Endothelial cell of umbilical vein (primary cell): ENCODE results near the gene PLEKHA6. TPM values are rescaled to one million over a fixed set of nuclear protein-coding genes. Genes with fewer than 3 reads are reported as not detected.

Experiments used
- BruUV-seq: library from RNA; stranded (reverse); fragments of 400-500 nt; replicated peaks from 2 replicates; lab custom pipeline; 2021; lab: Mats Ljungman, UMichigan
- CTCF ChIA-PET: fragments of 300-600, 350-600 bp; sonication (Branson Sonifier 250); formaldehyde crosslinking; loops from one replicate; lab custom pipeline; 2021; ENCODE audit warnings: antibody characterized with exemption, inconsistent platforms; lab: Charles Lee
- POLR2A ChIA-PET: fragments of 300-600, 350-600 bp; sonication (Branson Sonifier 250); formaldehyde crosslinking; loops from one replicate; lab custom pipeline; 2021; ENCODE audit warnings: antibody characterized with exemption, inconsistent platforms; lab: Charles Lee
- DNase-seq: peaks from one replicate; pipeline ENCODE4 v3.0.0-alpha.2; 2011; ENCODE audit warnings: low read depth, low spot score
- FAIRE-seq: peaks from 2 replicates; lab custom pipeline; 2011; peaks lifted over from hg19 to GRCh38; lab: Jason Lieb, UNC
- H2AFZ ChIP-seq: 2 replicates; pipeline ENCODE4 v1.6.0; 2012; ENCODE audit warnings: low read depth, low read length, control low read depth, inconsistent platforms
- H3K27ac ChIP-seq: 2 replicates; pipeline ENCODE4 v1.5.1; 2011; ENCODE audit warnings: low read depth, mild to moderate bottlenecking, control low read depth, low read length, moderate library complexity; ENCODE audit not compliant: insufficient read depth
- H3K27me3 ChIP-seq, 2 experiments: 2 replicates each; pipeline versions ENCODE4 v1.6.0 to v1.6.1; 2011; ENCODE audit warnings: low read length in 2 of 2, mixed read lengths in 1 of 2; ENCODE audit not compliant: control insufficient read depth in 2 of 2, insufficient read depth in 2 of 2
- H3K36me3 ChIP-seq, 2 experiments: 2 replicates in 1 of 2; 3 replicates in 1 of 2; pipeline ENCODE4 v1.5.1; 2011; ENCODE audit warnings: low read length in 2 of 2, mild to moderate bottlenecking in 1 of 2, moderate library complexity in 1 of 2; ENCODE audit not compliant: control insufficient read depth in 2 of 2, insufficient read depth in 2 of 2; ENCODE audit errors: extremely low read depth in 1 of 2
- H3K4me1 ChIP-seq: 3 replicates; pipeline ENCODE4 v1.5.1; 2011; ENCODE audit warnings: mild to moderate bottlenecking, low read length; ENCODE audit not compliant: control insufficient read depth, insufficient read depth; ENCODE audit errors: extremely low read depth
- H3K4me2 ChIP-seq: 2 replicates; pipeline ENCODE4 v1.6.1; 2011; ENCODE audit warnings: low read length, control low read depth, mixed read lengths; ENCODE audit not compliant: insufficient read depth
- H3K4me3 ChIP-seq, 3 experiments: fragments of 200-600 bp in 1 of 3; sonication (generic), shearing (Covaris generic) in 1 of 3; replicated peaks in 1 of 3; 2 replicates each; pipeline ENCODE4 v1.5.1; 2011 to 2016; ENCODE audit warnings: control low read depth in 3 of 3, low read length in 3 of 3, mild to moderate bottlenecking in 2 of 3, inconsistent platforms in 1 of 3, low read depth in 1 of 3, moderate library complexity in 1 of 3; ENCODE audit not compliant: insufficient read depth in 1 of 3
- H3K79me2 ChIP-seq: 2 replicates; pipeline ENCODE4 v1.6.0; 2012; ENCODE audit warnings: low read length, inconsistent platforms; ENCODE audit not compliant: control insufficient read depth, insufficient read depth
- H3K9ac ChIP-seq: replicated peaks from 2 replicates; pipeline ENCODE3; 2011; ENCODE audit warnings: low read length, control low read depth; ENCODE audit not compliant: insufficient read depth; ENCODE audit errors: extremely low read depth
- H3K9me1 ChIP-seq: replicated peaks from 3 replicates; pipeline ENCODE4 v1.6.0; 2011; ENCODE audit warnings: mild to moderate bottlenecking, low read length; ENCODE audit not compliant: control insufficient read depth, insufficient read depth; ENCODE audit errors: extremely low read depth
- H3K9me3 ChIP-seq: replicated peaks from 2 replicates; pipeline ENCODE4 v1.5.1; 2012; ENCODE audit warnings: low read length, inconsistent platforms; ENCODE audit not compliant: control insufficient read depth, insufficient read depth
- H4K20me1 ChIP-seq: replicated peaks from 2 replicates; pipeline ENCODE3; 2011; ENCODE audit warnings: mild to moderate bottlenecking, low read length; ENCODE audit not compliant: control insufficient read depth, insufficient read depth; ENCODE audit errors: extremely low read depth
- EZH2 ChIP-seq: IDR thresholded peaks from 2 replicates; pipeline ENCODE4 v1.6.1; 2012; ENCODE audit warnings: borderline replicate concordance, low read depth, mild to moderate bottlenecking, moderate library complexity, low read length, inconsistent platforms; ENCODE audit not compliant: severe bottlenecking
- FOS ChIP-seq: IDR thresholded peaks from 2 replicates; pipeline ENCODE4 v1.6.1; 2011; ENCODE audit warnings: mild to moderate bottlenecking, low read length, moderate library complexity, borderline replicate concordance; ENCODE audit not compliant: insufficient read depth
- GATA2 ChIP-seq: IDR thresholded peaks from 2 replicates; pipeline ENCODE4 v1.7.0; 2011; ENCODE audit warnings: low read depth, mild to moderate bottlenecking, moderate library complexity, mixed read lengths, low read length; ENCODE audit not compliant: insufficient read length, insufficient read depth
- JUN ChIP-seq: IDR thresholded peaks from 2 replicates; pipeline ENCODE4 v1.6.1; 2011; ENCODE audit warnings: borderline replicate concordance, low read depth; ENCODE audit not compliant: insufficient read length, insufficient read depth
- MYC ChIP-seq: IDR thresholded peaks from one replicate; pipeline ENCODE4 v1.6.1; 2011; ENCODE audit warnings: mild to moderate bottlenecking, low read depth, low read length
- POLR2A ChIP-seq: IDR thresholded peaks from 2 replicates; pipeline ENCODE4 v1.6.1; 2012; ENCODE audit warnings: low read depth, mild to moderate bottlenecking, control low read depth, low read length
- POLR2AphosphoS5 ChIP-seq: IDR thresholded peaks from 2 replicates; pipeline ENCODE4 v1.6.1; 2012; ENCODE audit warnings: low read depth, mild to moderate bottlenecking, control low read depth, low read length, moderate library complexity; ENCODE audit not compliant: insufficient read depth
- dilution Hi-C: fragments of 300-500 bp; cut with MboI; formaldehyde crosslinking; loops from one replicate; pipeline ENCODE4 v1.15.0; 2019; ENCODE audit warnings: low sequenced_read_pairs; ENCODE audit not compliant: extremely low pct_ligation_motif_present
- intact Hi-C: fragments of 100-400 bp; cut with micrococcal nuclease; formaldehyde crosslinking; loops from one replicate; pipeline ENCODE4 v1.10.0; 2022
- polyA plus RNA-seq, 4 experiments: library from polyadenylated mRNA; depleted of rRNA in 3 of 4; stranded (reverse) in 3 of 4; unstranded in 1 of 4; fragments of >200 nt; gene quantifications; 2 replicates each; pipeline versions ENCODE4 v1.2.1 to v1.2.3, GENCODE V29; 2011 to 2012; ENCODE audit warnings: missing spikeins in 1 of 4
- total RNA-seq: library from RNA; stranded (reverse); gene quantifications from 2 replicates; pipeline ENCODE4 v1.2.3, GENCODE V29; 2021
- TF ChIP-seq, protein P1 (sequence below): IDR thresholded peaks from 2 replicates; pipeline ENCODE4 v1.6.1; 2011; ENCODE audit not compliant: insufficient read depth, insufficient read length
- TF ChIP-seq, protein P2 (sequence below), 2 donors: IDR thresholded peaks; 1 replicate in 1 of 2; 2 replicates in 1 of 2; pipeline ENCODE4 v1.5.1; 2011; ENCODE audit warnings: low read length in 2 of 2, mild to moderate bottlenecking in 2 of 2, moderate library complexity in 2 of 2, control low read depth in 1 of 2, inconsistent platforms in 1 of 2, low read depth in 1 of 2; ENCODE audit not compliant: insufficient read depth in 1 of 2; ENCODE audit errors: extremely low read depth in 1 of 2

Gene PLEKHA6
- total and polyA plus RNA-seq, 2 donors (not counting 3 experiments of a cell fraction or from before 2014, with no cell fraction given): 2.1 to 15.0 TPM

DNA sequence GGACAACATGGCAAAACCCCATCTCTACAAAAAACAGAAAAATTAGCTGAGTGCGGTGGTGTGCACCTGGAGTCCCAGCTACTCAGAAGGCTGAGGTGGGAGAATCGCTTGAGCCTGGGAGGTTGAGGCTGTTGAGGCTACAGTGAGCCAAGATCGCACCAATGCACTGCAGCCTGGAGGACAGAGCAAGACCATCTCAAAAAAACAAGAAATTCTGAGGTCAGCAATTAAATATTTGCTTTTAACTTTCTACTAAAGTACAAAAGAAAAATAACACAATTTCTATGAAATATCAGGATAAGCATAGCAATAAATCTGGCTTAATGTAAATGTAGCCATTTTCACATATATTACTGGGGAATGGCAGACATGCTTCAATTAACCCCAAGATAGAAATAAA lies 42.0 kb upstream of the PLEKHA6 start:
- Histone ChIP-seq H3K4me2 (no peak overlapping the region), H3K27me3 (no peaks in the 10 kb centered on the region), H3K36me3 (peaks cover 9 to 16% of the 10 kb centered on the region in 2 experiments), H3K9me1 (no peaks in the 10 kb centered on the region), H4K20me1 (peaks cover 14% of the 10 kb centered on the region), H3K79me2 (peaks cover 38% of the 10 kb centered on the region), H3K27ac (no peak overlapping the region), H3K4me1 (peaks cover 17% of the 10 kb centered on the region), H2AFZ (no peak overlapping the region), H3K9ac (no peak overlapping the region), H3K9me3 (no peaks in the 10 kb centered on the region), H3K4me3 (no peak overlapping the region)
- ChIA-PET POLR2A (no interaction called here), CTCF (interaction anchor here (1.9 to 3.8 kb wide), 3 partner anchors 24 to 239 kb away, joined by 4 to 164 read pairs (median 10); no protein-coding TSS in a partner anchor)
- dilution Hi-C loops: no loop called here
- intact Hi-C loops: no loop called here
- BruUV-seq: no TSS peak
- no peak for TF ChIP-seq POLR2AphosphoS5
- TF ChIP-seq, protein P1, sequence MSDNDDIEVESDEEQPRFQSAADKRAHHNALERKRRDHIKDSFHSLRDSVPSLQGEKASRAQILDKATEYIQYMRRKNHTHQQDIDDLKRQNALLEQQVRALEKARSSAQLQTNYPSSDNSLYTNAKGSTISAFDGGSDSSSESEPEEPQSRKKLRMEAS: no peak
- TF ChIP-seq GATA2: no peak
- no peak for TF ChIP-seq MYC
- TF ChIP-seq JUN: no peak
- TF ChIP-seq, protein P2, sequence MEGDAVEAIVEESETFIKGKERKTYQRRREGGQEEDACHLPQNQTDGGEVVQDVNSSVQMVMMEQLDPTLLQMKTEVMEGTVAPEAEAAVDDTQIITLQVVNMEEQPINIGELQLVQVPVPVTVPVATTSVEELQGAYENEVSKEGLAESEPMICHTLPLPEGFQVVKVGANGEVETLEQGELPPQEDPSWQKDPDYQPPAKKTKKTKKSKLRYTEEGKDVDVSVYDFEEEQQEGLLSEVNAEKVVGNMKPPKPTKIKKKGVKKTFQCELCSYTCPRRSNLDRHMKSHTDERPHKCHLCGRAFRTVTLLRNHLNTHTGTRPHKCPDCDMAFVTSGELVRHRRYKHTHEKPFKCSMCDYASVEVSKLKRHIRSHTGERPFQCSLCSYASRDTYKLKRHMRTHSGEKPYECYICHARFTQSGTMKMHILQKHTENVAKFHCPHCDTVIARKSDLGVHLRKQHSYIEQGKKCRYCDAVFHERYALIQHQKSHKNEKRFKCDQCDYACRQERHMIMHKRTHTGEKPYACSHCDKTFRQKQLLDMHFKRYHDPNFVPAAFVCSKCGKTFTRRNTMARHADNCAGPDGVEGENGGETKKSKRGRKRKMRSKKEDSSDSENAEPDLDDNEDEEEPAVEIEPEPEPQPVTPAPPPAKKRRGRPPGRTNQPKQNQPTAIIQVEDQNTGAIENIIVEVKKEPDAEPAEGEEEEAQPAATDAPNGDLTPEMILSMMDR (IDR thresholded peaks at IDR 0.05; ENCODE audit: extremely low read depth in 1 of 2, insufficient read depth in 1 of 2, low read depth in 1 of 2, low read length in 2 of 2): no peak
- no peak for TF ChIP-seq FOS
- TF ChIP-seq EZH2: no peak
- no peak for TF ChIP-seq POLR2A
- FAIRE-seq: no peak
- no peak for DNase-seq
